HEK293T (cell line): ENCODE data around the gene MAST3.

Source experiments
- FOXK2 ChIP-seq: fragments of 450-650 bp; IDR thresholded peaks from 2 replicates; pipeline ENCODE4 v1.6.1; 2016; ENCODE audit warnings: mild to moderate bottlenecking
- PKNOX1 ChIP-seq: fragments of 450-650 bp; IDR thresholded peaks from 2 replicates; pipeline ENCODE4 v1.6.1; 2016
- SP1 ChIP-seq: fragments of 450-650 bp; IDR thresholded peaks from 2 replicates; pipeline ENCODE4 v1.6.1; 2017

GRCh38 chr19:18069383-18069782 is 28.2 kb upstream of the MAST3 start:
- no peak for TF ChIP-seq FOXK2
- TF ChIP-seq PKNOX1: no peak
- no peak for TF ChIP-seq SP1
